HCT116 (cell line): ENCODE measurements around the gene PCDH15. TPM values are rescaled to one million over a fixed set of nuclear protein-coding genes. Genes with fewer than 3 reads are reported as not detected.
A peak's percentile ranks its signal among the peaks of the same experiment; 100 is the strongest.

ENCODE experiments used
- ATAC-seq: fragments of 200-7000 bp; cut with Tn5 transposase; 2 replicates; pipeline ENCODE4 v1.9.1; 2020; ENCODE audit warnings: mild to moderate bottlenecking, moderate library complexity
- BruUV-seq: library from RNA; stranded (reverse); fragments of 400-500 nt; replicated peaks from 2 replicates; lab custom pipeline; 2021; lab: Mats Ljungman, UMichigan
- CTCF ChIA-PET: fragments of 300-600 bp; sonication (Branson Sonifier 250); formaldehyde crosslinking; loops from one replicate; lab custom pipeline; 2021; ENCODE audit warnings: antibody characterized with exemption; lab: Charles Lee
- POLR2A ChIA-PET: fragments of 300-600, 350-600 bp; sonication (Branson Sonifier 250); formaldehyde crosslinking; loops from one replicate; lab custom pipeline; 2021; ENCODE audit warnings: antibody characterized with exemption; lab: Charles Lee
- RAD21 ChIA-PET, 2 experiments: fragments of 300-600 bp; sonication (Branson Sonifier 250); formaldehyde crosslinking; loops; one replicate each; lab custom pipeline; 2023; ENCODE audit warnings: low total read pairs in 2 of 2; ENCODE audit not compliant: uncharacterized antibody in 2 of 2, unreplicated experiment in 2 of 2, low non-redundant PET in 1 of 2; lab: Charles Lee
- DNase-seq: peaks from one replicate; pipeline ENCODE4 v3.0.0-alpha.2; 2010; ENCODE audit warnings: low read depth, low spot score
- H2AFZ ChIP-seq: fragments of 200-600 bp; shearing (Covaris generic), sonication (generic); 2 replicates; pipeline ENCODE4 v1.6.1; 2017; ENCODE audit warnings: low read depth, mixed run types, mixed read lengths, antibody characterized with exemption, low read length; ENCODE audit not compliant: poor library complexity, severe bottlenecking
- H3K27ac ChIP-seq: 2 replicates; pipeline ENCODE4 v1.5.1; 2012; ENCODE audit warnings: low read depth, low read length
- H3K27me3 ChIP-seq: fragments of 200-600 bp; sonication (generic); 2 replicates; pipeline ENCODE4 v1.6.1; 2016; ENCODE audit warnings: mixed run types, low read length, mixed read lengths; ENCODE audit not compliant: insufficient read depth
- H3K36me3 ChIP-seq, 2 experiments: fragments of 200-500 bp in 1 of 2; fragments of 200-600 bp in 1 of 2; sonication (Bioruptor generic) in 1 of 2; sonication (generic) in 1 of 2; 2 replicates each; pipeline versions ENCODE4 v1.5.1 to v1.6.1; 2014 to 2016; ENCODE audit warnings: low read length in 2 of 2, inconsistent platforms in 1 of 2, mixed read lengths in 1 of 2, mixed run types in 1 of 2; ENCODE audit not compliant: insufficient read depth in 2 of 2, control insufficient read depth in 1 of 2
- H3K4me1 ChIP-seq, 2 experiments: fragments of 200-600 bp in 1 of 2; sonication (generic) in 1 of 2; 2 replicates each; pipeline versions ENCODE4 v1.5.1 to v1.6.1; 2012 to 2017; ENCODE audit warnings: low read length in 2 of 2, inconsistent platforms in 1 of 2, mild to moderate bottlenecking in 1 of 2, mixed read lengths in 1 of 2, mixed run types in 1 of 2, moderate library complexity in 1 of 2; ENCODE audit not compliant: insufficient read depth in 2 of 2, control insufficient read depth in 1 of 2
- H3K4me2 ChIP-seq: fragments of 200-600 bp; sonication (generic); 2 replicates; pipeline ENCODE4 v1.6.1; 2017; ENCODE audit warnings: mixed run types, low read length, mixed read lengths
- H3K4me3 ChIP-seq, 2 experiments: fragments of 200-600 bp in 1 of 2; sonication (generic) in 1 of 2; replicated peaks in 1 of 2; 2 replicates each; pipeline ENCODE4 v1.5.1; 2011 to 2016; ENCODE audit warnings: low read length in 2 of 2, control low read depth in 1 of 2, low read depth in 1 of 2, mild to moderate bottlenecking in 1 of 2, mixed read lengths in 1 of 2, mixed run types in 1 of 2
- H3K79me2 ChIP-seq: fragments of 200-600 bp; sonication (generic); 2 replicates; pipeline ENCODE4 v1.6.1; 2017; ENCODE audit warnings: mild to moderate bottlenecking, mixed run types, low read length, moderate library complexity, mixed read lengths; ENCODE audit not compliant: insufficient read depth
- H3K9ac ChIP-seq: fragments of 200-600 bp; sonication (generic); 2 replicates; pipeline ENCODE4 v1.6.1; 2016; ENCODE audit warnings: low read length, mixed read lengths
- H3K9me2 ChIP-seq: fragments of 200-600 bp; sonication (generic), shearing (Covaris generic); 2 replicates; pipeline ENCODE4 v1.6.1; 2017; ENCODE audit warnings: mixed run types, mild to moderate bottlenecking, moderate library complexity; ENCODE audit not compliant: insufficient read depth
- H3K9me3 ChIP-seq, 2 experiments: fragments of 200-500 bp in 1 of 2; fragments of 200-600 bp in 1 of 2; sonication (Bioruptor generic) in 1 of 2; sonication (generic) in 1 of 2; 2 replicates each; pipeline ENCODE4 v1.6.1; 2014 to 2017; ENCODE audit warnings: low read length in 2 of 2, mixed read lengths in 2 of 2, inconsistent platforms in 1 of 2, low read depth in 1 of 2, mild to moderate bottlenecking in 1 of 2, mixed run types in 1 of 2, moderate library complexity in 1 of 2; ENCODE audit not compliant: control insufficient read depth in 1 of 2, insufficient read depth in 1 of 2
- H4K20me1 ChIP-seq: fragments of 200-600 bp; sonication (generic), shearing (Covaris generic); 2 replicates; pipeline ENCODE4 v1.6.1; 2017; ENCODE audit warnings: mixed run types, mild to moderate bottlenecking, moderate library complexity; ENCODE audit not compliant: insufficient read depth
- ATF3 ChIP-seq: IDR thresholded peaks from 2 replicates; pipeline ENCODE4 v1.6.1; 2012
- EZH2phosphoT487 ChIP-seq: fragments of 200-600 bp; IDR thresholded peaks from 2 replicates; pipeline ENCODE4 v1.6.1; 2018; ENCODE audit warnings: antibody characterized with exemption, borderline replicate concordance
- POLR2AphosphoS5 ChIP-seq: IDR thresholded peaks from 2 replicates; pipeline ENCODE4 v1.6.1; 2011; ENCODE audit warnings: mild to moderate bottlenecking, low read depth, low read length, moderate library complexity
- RAD21 ChIP-seq: IDR thresholded peaks from 2 replicates; pipeline ENCODE4 v1.6.1; 2012; ENCODE audit warnings: low read depth, mild to moderate bottlenecking
- TCF7L2 ChIP-seq: IDR thresholded peaks from 2 replicates; pipeline ENCODE4 v1.7.0; 2011; ENCODE audit warnings: borderline replicate concordance, inconsistent platforms; ENCODE audit not compliant: insufficient read depth, insufficient read length; ENCODE audit errors: extremely low read depth
- ZFX ChIP-seq: fragments of 450-650 bp; IDR thresholded peaks from 2 replicates; pipeline ENCODE4 v1.6.1; 2017
- intact Hi-C: fragments of 100-400 bp; cut with micrococcal nuclease; formaldehyde crosslinking; loops from 2 replicates; pipeline ENCODE4 v1.10.0; 2022
- total RNA-seq: library from RNA; stranded (reverse); gene quantifications from one replicate; pipeline ENCODE4 v1.2.1, GENCODE V29; 2021; ENCODE audit not compliant: unreplicated experiment

The PCDH15 gene
- total RNA-seq, 1 experiment from 2014 or later: not detected

- TF ChIP-seq RAD21: no peak
- no peak for TF ChIP-seq ZFX
- TF ChIP-seq EZH2phosphoT487: no peak
- TF ChIP-seq ATF3: no peak
- TF ChIP-seq POLR2AphosphoS5: no peak
- Histone ChIP-seq H3K36me3 (no peaks in the 10 kb centered on the region), H3K27me3 (no peaks in the 10 kb centered on the region), H3K4me1 (no peaks in the 10 kb centered on the region), H3K27ac (no peak overlapping the region), H3K4me2 (no peak overlapping the region), H2AFZ (no peak overlapping the region), H3K9me2 (no peaks in the 10 kb centered on the region), H3K79me2 (no peaks in the 10 kb centered on the region), H4K20me1 (no peaks in the 10 kb centered on the region), H3K4me3 (no peak overlapping the region), H3K9ac (no peak overlapping the region), H3K9me3 (peaks cover 12 to 13% of the 10 kb centered on the region in 2 experiments; a peak in 2 of 4 replicates)
- CTCF ChIA-PET: no interaction called here
- no TSS peak for BruUV-seq
- POLR2A ChIA-PET: no interaction called here
- ATAC-seq: no peak
- intact Hi-C loops: no loop called here
- RAD21 ChIA-PET: no interaction called here
- DNase-seq: no peak
Measured at GRCh38 chr10:53840653-53841052, 960.4 kb downstream of the PCDH15 start.

GRCh38 chr10:53839440-53840039 lies 961.5 kb downstream of the PCDH15 start:
- TF ChIP-seq RAD21: peak; percentile 10; the same call in 1 of the 2 replicates
- no peak for TF ChIP-seq TCF7L2
- Histone ChIP-seq H3K4me1 (no peaks in the 10 kb centered on the region), H3K4me2 (no peak overlapping the region), H4K20me1 (no peaks in the 10 kb centered on the region), H3K36me3 (no peaks in the 10 kb centered on the region), H3K9me3 (peaks cover 13 to 15% of the 10 kb centered on the region in 2 experiments; a peak in 2 of 4 replicates), H3K79me2 (no peaks in the 10 kb centered on the region), H3K9me2 (no peaks in the 10 kb centered on the region), H3K27me3 (no peaks in the 10 kb centered on the region), H3K27ac (no peak overlapping the region), H3K9ac (no peak overlapping the region), H3K4me3 (no peak overlapping the region), H2AFZ (no peak overlapping the region)
- POLR2A ChIA-PET: no interaction called here
- DNase-seq: no peak
- RAD21 ChIA-PET: no interaction called here
- CTCF ChIA-PET: no interaction called here
- intact Hi-C loops: no loop called here
- ATAC-seq: no peak
- BruUV-seq: no TSS peak
